Peyer's patch (tissue), 4 donors: ENCODE measurements around the gene CFDP1. TPM values are rescaled to one million over a fixed set of nuclear protein-coding genes. Genes with fewer than 3 reads are reported as not detected.
A peak's percentile ranks its signal among the peaks of the same experiment; 100 is the strongest.

Source experiments
- DNase-seq, 3 donors: peaks; one replicate each; pipeline ENCODE4 v3.0.0-alpha.2; 2017 to 2019
- H3K27ac ChIP-seq, 4 donors: fragments of 200-600 bp; sonication (generic); one replicate each; pipeline ENCODE4 v1.5.1; 2016 to 2019
- H3K27me3 ChIP-seq, 2 donors: fragments of 200-600 bp; sonication (generic); one replicate each; pipeline ENCODE4 v1.5.1; 2019
- H3K36me3 ChIP-seq, 3 donors: fragments of 200-600 bp; sonication (generic); one replicate each; pipeline ENCODE4 v1.5.1; 2016 to 2019
- H3K4me1 ChIP-seq, 4 donors: fragments of 200-600 bp; sonication (generic); one replicate each; pipeline ENCODE4 v1.5.1; 2016 to 2019
- H3K4me3 ChIP-seq, 4 donors: fragments of 200-600 bp; sonication (generic); 1 replicate in 3 of 4; 2 replicates in 1 of 4; pipeline ENCODE4 v1.5.1; 2016 to 2019; ENCODE audit warnings: mild to moderate bottlenecking in 1 of 4
- H3K9me3 ChIP-seq, 4 donors: fragments of 200-600 bp; sonication (generic); one replicate each; pipeline ENCODE4 v1.5.1; 2016 to 2019; ENCODE audit warnings: mild to moderate bottlenecking in 1 of 4
- CTCF ChIP-seq, 6 experiments: fragments of 450-650 bp in 4 of 6; fragments of 200-600 bp in 2 of 6; sonication (generic) in 1 of 6; IDR thresholded peaks; one replicate each; pipeline ENCODE4 v1.5.1; 2017 to 2019; ENCODE audit warnings: antibody characterized with exemption in 6 of 6, mild to moderate bottlenecking in 3 of 6, moderate library complexity in 1 of 6
- POLR2A ChIP-seq, 2 donors: fragments of 450-650 bp; IDR thresholded peaks; one replicate each; pipeline ENCODE4 v1.5.1; 2017; ENCODE audit warnings: antibody characterized with exemption in 2 of 2, mild to moderate bottlenecking in 2 of 2, moderate library complexity in 2 of 2
- total RNA-seq, 4 donors: library from RNA; depleted of rRNA; stranded (reverse); fragments of >200 nt; gene quantifications; one replicate each; pipeline ENCODE4 v1.1.0, GENCODE V29; 2016

CFDP1 gene
- total RNA-seq, 4 donors from 2014 or later, result 125 to 205 (median 156) TPM

GRCh38 chr16:75260851-75261589 lies 172.3 kb downstream of the CFDP1 start:
- no peaks in the 10 kb centered on the region for H3K36me3 ChIP-seq
- no peak overlapping the region for H3K4me3 ChIP-seq
- no peaks in the 10 kb centered on the region for H3K27me3 ChIP-seq
- peak overlapping the region in 1 of 4 donors; percentile 92 for H3K27ac ChIP-seq
- peak in 1 of 3 donors; percentile 45 for DNase-seq
- no peak for TF ChIP-seq POLR2A (IDR thresholded peaks at IDR 0.05)
- peaks cover 4 to 73% (median 9%) of the 10 kb centered on the region in 4 donors for H3K4me1 ChIP-seq
- H3K9me3 ChIP-seq, result no peaks in the 10 kb centered on the region

- Histone ChIP-seq H3K9me3 (no peaks in the 10 kb centered on the region), H3K4me3 (no peak overlapping the region), H3K27ac (no peak overlapping the region), H3K27me3 (no peaks in the 10 kb centered on the region), H3K4me1 (peaks cover 0 to 65% (median 5%) of the 10 kb centered on the region in 4 donors), H3K36me3 (no peaks in the 10 kb centered on the region)
- DNase-seq, result peak in 1 of 3 donors; percentile 49
- TF ChIP-seq CTCF (IDR thresholded peaks at IDR 0.05), result no peak
- no peak for TF ChIP-seq POLR2A (IDR thresholded peaks at IDR 0.05)
Measured at GRCh38 chr16:75258807-75259141, 174.5 kb downstream of the CFDP1 start.

DNA sequence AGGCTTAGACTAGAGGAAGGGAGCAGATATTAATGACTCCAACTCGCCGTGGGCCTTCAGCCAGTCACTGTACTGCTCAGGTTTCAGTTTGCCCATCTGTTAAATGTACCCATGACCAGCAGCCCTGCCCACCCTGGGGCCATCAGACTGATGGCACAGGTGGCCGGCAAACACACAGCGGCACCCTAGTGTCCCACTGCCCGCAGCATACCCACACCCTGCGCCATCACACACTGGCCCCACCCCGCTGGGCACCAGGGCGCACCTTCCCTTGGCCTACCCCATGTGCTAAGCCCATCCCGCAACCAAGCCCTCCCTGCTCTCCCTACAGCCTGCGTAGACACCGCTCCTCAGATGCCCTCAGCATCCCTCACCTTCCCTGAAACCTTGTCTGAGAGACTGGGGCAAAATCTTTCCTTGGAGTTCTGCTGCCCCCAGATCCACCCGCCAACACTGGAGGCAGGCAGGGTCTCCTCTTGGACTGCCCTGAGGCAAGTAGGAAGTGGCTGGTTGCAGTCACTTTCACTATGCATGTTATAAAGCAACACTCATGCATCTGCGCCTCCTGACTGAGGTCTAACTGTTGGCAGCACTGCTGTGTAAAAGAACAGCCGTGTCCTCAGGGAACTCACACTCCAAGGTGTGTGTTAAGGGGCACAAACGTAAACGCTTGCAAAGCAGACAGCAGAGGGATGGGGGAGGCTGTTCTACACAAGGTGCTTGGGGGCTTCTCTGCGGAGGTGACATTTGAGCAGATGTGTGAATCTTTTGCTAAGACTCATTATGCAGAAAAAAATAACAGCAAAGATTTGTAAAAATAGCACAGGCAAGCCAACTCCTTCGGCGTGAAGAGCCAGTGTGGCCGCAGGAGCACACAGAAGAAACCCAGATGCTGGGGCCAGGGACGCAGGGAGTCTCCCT lies 175.2 kb downstream of the CFDP1 start:
- no peaks in the 10 kb centered on the region for H3K27me3 ChIP-seq
- no peak overlapping the region for H3K4me3 ChIP-seq
- H3K27ac ChIP-seq, result no peak overlapping the region
- no peaks in the 10 kb centered on the region for H3K36me3 ChIP-seq
- TF ChIP-seq CTCF (IDR thresholded peaks at IDR 0.05), result no peak
- H3K4me1 ChIP-seq, result peaks cover 0 to 63% (median 5%) of the 10 kb centered on the region in 4 donors
- H3K9me3 ChIP-seq, result no peaks in the 10 kb centered on the region
- no peak for DNase-seq

- peak overlapping the region in 3 of 4 donors; percentile 36 to 59 (median 53) for H3K27ac ChIP-seq
- no peak for TF ChIP-seq POLR2A (IDR thresholded peaks at IDR 0.05)
- no peak for TF ChIP-seq CTCF (IDR thresholded peaks at IDR 0.05)
Measured at GRCh38 chr16:75256696-75257343, 176.5 kb downstream of the CFDP1 start.

GRCh38 chr16:75256059-75256571 lies 177.2 kb downstream of the CFDP1 start:
- H3K27ac ChIP-seq, result peak overlapping the region in 2 of 4 donors; percentile 36 to 59
- no peaks in the 10 kb centered on the region for H3K27me3 ChIP-seq
- no peaks in the 10 kb centered on the region for H3K9me3 ChIP-seq
- no peak overlapping the region for H3K4me3 ChIP-seq
- no peaks in the 10 kb centered on the region for H3K36me3 ChIP-seq
- no peak for DNase-seq
- TF ChIP-seq CTCF (IDR thresholded peaks at IDR 0.05) (no peak), POLR2A (IDR thresholded peaks at IDR 0.05) (no peak)
- H3K4me1 ChIP-seq, result peaks cover 2 to 60% (median 6%) of the 10 kb centered on the region in 4 donors

More at GRCh38 chr16:75256696-75257343, 176.5 kb downstream of the CFDP1 start:
- peaks cover 0 to 63% (median 6%) of the 10 kb centered on the region in 4 donors for H3K4me1 ChIP-seq
- no peak overlapping the region for H3K4me3 ChIP-seq
- no peaks in the 10 kb centered on the region for H3K27me3 ChIP-seq
- no peaks in the 10 kb centered on the region for H3K36me3 ChIP-seq
- no peaks in the 10 kb centered on the region for H3K9me3 ChIP-seq
- peak in 1 of 3 donors; percentile 65 for DNase-seq
